ACC112 (cell line): ENCODE data around the gene TRIM69.
"Not testable (repeated sequence)": the region's sequence is repeated elsewhere in the genome, so short reads cannot be mapped to it uniquely, and the experiment has no call there.

Experiments
- H2AFZ ChIP-seq: fragments of 200-600 bp; sonication (generic); one replicate; pipeline ENCODE4 v1.6.0; 2017; ENCODE audit warnings: antibody characterized with exemption, low read length; ENCODE audit not compliant: unreplicated experiment
- H3K27ac ChIP-seq: fragments of 200-600 bp; sonication (generic); 2 replicates; pipeline ENCODE4 v1.5.1; 2014; ENCODE audit warnings: low read depth, mild to moderate bottlenecking, antibody characterized with exemption, low read length, moderate library complexity
- H3K27me3 ChIP-seq: fragments of 200-600 bp; sonication (generic); 2 replicates; pipeline ENCODE4 v1.6.1; 2014; ENCODE audit warnings: mild to moderate bottlenecking, antibody characterized with exemption, low read length, moderate library complexity, mixed read lengths; ENCODE audit not compliant: insufficient read depth
- H3K36me3 ChIP-seq: fragments of 200-600 bp; sonication (generic); 2 replicates; pipeline ENCODE4 v1.6.1; 2016; ENCODE audit warnings: mild to moderate bottlenecking, antibody characterized with exemption, low read length, moderate library complexity, mixed read lengths; ENCODE audit not compliant: insufficient read depth
- H3K4me1 ChIP-seq: fragments of 200-600 bp; sonication (generic); one replicate; pipeline ENCODE4 v1.6.1; 2016; ENCODE audit warnings: low read length, mixed read lengths; ENCODE audit not compliant: insufficient read depth, unreplicated experiment, control insufficient read depth
- H3K4me3 ChIP-seq: fragments of 200-600 bp; sonication (generic); 2 replicates; pipeline ENCODE4 v1.5.1; 2014; ENCODE audit warnings: mild to moderate bottlenecking, low read depth, low read length
- H3K79me2 ChIP-seq: fragments of 200-600 bp; sonication (generic); one replicate; pipeline ENCODE4 v1.6.0; 2016; ENCODE audit warnings: low read length; ENCODE audit not compliant: control insufficient read depth, unreplicated experiment, insufficient read depth

Gene TRIM69, protein sequence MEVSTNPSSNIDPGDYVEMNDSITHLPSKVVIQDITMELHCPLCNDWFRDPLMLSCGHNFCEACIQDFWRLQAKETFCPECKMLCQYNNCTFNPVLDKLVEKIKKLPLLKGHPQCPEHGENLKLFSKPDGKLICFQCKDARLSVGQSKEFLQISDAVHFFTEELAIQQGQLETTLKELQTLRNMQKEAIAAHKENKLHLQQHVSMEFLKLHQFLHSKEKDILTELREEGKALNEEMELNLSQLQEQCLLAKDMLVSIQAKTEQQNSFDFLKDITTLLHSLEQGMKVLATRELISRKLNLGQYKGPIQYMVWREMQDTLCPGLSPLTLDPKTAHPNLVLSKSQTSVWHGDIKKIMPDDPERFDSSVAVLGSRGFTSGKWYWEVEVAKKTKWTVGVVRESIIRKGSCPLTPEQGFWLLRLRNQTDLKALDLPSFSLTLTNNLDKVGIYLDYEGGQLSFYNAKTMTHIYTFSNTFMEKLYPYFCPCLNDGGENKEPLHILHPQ

DNA sequence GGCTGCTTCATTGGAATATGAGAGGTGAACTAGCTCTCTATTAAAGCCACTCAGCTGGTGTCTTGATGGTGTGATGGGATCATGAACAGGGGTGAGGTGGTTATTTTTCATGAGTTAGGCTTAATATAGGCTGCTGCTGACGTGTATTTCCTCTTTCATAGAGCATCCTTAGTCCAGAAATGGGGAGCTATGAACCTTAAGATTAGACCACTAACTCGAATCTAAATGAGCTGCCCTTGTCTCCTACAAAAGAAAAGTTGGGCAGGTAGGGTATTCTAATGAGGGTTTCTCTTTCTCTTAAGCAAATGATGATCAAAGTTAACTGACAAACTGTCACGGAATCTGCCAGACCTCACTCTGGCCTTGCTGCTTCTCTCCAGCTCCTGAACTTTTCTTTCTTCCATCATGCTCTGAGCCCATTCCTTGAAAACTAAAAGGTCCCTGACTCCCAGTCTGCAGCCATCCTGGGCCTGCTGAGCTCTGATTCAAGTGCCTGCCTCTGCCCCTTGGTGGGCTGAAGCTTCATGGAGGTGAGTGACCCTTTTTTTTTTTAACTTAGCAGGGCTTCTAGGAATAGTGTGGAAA lies at the start of gene TRIM69:
TSS of gene TRIM69 (plus strand) at position 348 of the 585 bp plus-strand sequence. CDS start at position 525, 177 bp downstream.
- peak within 1 kb of the TSS; percentile 45 for H3K27ac ChIP-seq

DNA sequence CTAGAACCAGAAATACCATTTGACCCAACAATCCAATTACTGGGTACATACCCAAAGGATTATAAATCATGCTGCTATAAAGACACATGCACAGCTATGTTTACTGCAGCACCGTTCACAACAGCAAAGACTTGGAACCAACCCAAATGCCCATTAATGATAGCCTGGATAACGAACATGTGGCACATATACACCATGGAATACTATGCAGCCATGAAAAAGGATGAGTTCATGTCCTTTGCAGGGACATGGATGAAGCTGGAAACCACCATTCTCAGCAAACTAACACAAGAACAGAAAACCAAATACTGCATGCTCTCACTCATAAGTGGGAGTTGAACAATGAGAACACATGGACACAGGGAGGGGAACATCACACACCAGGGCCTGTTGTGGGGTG lies 47.0 kb upstream of the TRIM69 start:
- H3K36me3 ChIP-seq, H3K79me2 ChIP-seq, H3K4me1 ChIP-seq, H3K4me3 ChIP-seq, H3K27me3 ChIP-seq, H2AFZ ChIP-seq, H3K27ac ChIP-seq: not testable (repeated sequence)

More for the DNA sequence above, at the start of gene TRIM69:
- Histone ChIP-seq H2AFZ (peak within 1 kb of the TSS; percentile 58), H3K4me1 (peaks cover 35% of the 10 kb centered on the region), H3K36me3 (peaks cover 11% of the 10 kb centered on the region), H3K4me3 (no peak within 1 kb of the TSS), H3K27me3 (no peaks in the 10 kb centered on the region), H3K79me2 (peaks cover 7% of the 10 kb centered on the region)

DNA sequence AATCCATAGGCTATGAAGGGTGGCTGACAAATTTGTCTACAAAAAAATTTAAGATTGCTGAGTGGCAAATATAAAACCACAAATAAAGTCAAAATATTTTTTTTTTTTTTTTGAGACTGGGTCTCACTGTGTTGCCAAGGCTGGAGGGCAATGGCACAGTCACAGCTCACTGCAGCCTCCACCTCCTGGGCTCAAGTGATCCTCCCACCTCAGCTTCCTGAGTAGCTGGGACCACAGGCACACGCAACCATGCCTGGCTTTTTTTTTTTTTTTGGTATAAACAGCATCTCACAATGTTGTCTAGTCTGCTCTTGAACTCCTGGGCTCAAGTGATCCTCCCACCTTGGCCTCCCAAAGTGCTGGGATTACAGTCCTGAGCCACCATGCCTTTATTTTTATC lies 46.1 kb upstream of the TRIM69 start:
- H3K79me2 ChIP-seq, H3K4me3 ChIP-seq, H3K36me3 ChIP-seq, H3K27me3 ChIP-seq, H3K27ac ChIP-seq, H2AFZ ChIP-seq, H3K4me1 ChIP-seq: not testable (repeated sequence)

DNA sequence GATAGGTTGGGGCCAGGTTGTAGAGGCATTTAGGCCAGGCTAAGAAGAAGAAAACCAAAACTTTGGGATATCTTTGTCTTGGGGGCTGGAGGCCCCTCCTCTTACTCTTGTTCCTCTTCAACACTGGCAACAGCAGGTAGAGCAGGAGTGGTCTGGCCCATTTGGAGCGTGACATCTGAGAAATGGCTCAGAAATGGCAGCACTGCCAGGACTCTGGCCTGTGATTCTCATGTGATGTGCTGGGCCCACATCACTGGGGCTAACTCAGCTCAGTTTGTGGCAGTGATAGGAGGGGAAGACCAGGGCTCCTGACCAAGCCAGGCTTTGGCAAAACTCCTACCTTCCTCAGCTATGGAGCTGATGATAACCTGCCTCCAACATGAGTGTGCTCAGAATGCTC lies 43.7 kb upstream of the TRIM69 start:
- Histone ChIP-seq H3K4me3 (no peak overlapping the region), H3K27ac (no peak overlapping the region), H3K27me3 (no peaks in the 10 kb centered on the region), H2AFZ (no peak overlapping the region), H3K36me3 (no peaks in the 10 kb centered on the region), H3K79me2 (no peaks in the 10 kb centered on the region), H3K4me1 (peaks cover 4% of the 10 kb centered on the region)

DNA sequence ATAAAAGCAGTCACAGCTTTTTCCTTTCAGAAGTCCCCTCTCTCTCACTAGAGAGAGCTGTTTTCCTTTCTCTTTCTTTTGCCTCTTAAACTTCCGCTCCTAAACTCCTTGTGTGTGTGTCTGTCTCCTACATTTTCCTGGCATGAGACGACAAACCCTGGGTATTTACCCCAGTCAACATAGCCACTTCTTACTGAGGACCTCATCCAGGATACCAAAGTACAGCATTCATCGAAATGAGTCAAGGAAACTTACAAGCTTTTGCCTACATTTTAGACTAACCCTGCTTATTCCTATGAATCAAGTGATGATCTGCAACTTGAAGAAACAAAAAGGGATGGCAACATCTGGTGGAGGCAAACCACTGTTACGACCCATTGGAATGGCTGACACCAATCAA lies 41.9 kb upstream of the TRIM69 start:
- Histone ChIP-seq H3K4me1 (peaks cover 4% of the 10 kb centered on the region), H3K27ac (no peak overlapping the region), H2AFZ (peak overlapping the region; percentile 38), H3K36me3 (no peaks in the 10 kb centered on the region), H3K27me3 (no peaks in the 10 kb centered on the region), H3K79me2 (no peaks in the 10 kb centered on the region), H3K4me3 (no peak overlapping the region)

DNA sequence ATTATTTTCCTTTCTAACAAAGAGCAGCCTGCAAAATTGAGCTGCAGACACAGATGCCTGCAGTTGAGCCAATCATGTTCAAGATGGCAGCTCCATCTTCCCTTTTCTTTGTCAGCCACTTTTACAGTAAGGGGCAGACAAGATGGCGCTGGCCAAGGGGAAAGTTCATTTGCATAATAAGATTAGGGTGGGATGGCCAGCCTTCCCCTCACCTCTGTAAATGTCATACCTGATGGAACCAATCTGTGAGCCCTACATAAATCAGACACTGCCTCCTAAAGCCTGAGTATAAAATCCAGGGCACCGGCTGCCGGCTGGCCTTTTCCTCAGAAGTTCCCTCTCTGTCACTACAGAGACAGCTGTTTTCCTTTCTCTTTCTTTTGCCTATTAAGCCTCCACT lies 41.0 kb upstream of the TRIM69 start:
- H3K27me3 ChIP-seq = no peaks in the 10 kb centered on the region
- peaks cover 4% of the 10 kb centered on the region for H3K4me1 ChIP-seq
- H3K36me3 ChIP-seq = no peaks in the 10 kb centered on the region
- H3K4me3 ChIP-seq = no peak overlapping the region
- H3K79me2 ChIP-seq = no peaks in the 10 kb centered on the region
- H3K27ac ChIP-seq = no peak overlapping the region
- H2AFZ ChIP-seq = no peak overlapping the region

DNA sequence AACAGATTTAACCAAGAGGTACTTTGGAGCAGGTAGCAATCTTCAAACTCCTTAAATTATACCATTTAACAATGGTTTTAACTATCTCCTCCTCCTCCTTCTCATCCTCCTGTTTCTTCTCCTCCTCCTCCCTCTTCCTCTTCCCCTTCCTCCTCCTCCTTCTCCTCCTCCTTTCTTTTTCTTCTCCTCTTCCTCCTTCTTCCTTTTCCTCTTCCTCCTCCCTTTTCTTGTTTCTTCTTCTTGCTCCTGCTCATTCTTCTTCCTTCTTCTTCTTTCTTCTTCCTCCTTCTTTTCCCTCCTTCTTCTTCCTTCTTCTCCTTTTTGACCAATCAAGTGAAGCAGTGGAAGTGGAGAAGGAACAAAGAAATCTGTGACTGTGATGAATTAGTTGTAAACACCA lies 39.3 kb upstream of the TRIM69 start:
- Histone ChIP-seq H3K4me1 (peaks cover 4% of the 10 kb centered on the region), H3K27me3 (no peaks in the 10 kb centered on the region), H3K79me2 (no peaks in the 10 kb centered on the region), H3K4me3 (no peak overlapping the region), H2AFZ (no peak overlapping the region), H3K27ac (no peak overlapping the region), H3K36me3 (no peaks in the 10 kb centered on the region)

DNA sequence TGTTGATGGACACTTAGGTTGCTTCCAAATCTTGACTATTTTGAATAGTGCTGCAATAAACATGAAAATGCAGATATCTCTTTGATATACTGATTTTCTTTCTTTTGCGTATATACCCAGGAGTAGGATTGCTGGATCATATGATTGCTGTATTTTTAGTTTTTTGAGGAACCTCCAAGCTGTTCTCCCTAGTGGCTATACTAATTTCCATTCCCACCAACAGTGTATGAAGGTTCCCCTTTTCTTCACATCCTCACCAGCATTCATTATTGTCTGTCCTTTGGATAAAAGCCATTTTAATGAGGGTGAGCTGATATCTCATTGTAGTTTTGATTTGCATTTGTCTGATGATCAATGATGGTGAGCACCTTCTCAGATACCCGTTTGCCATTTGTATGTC lies 37.7 kb upstream of the TRIM69 start:
- no peaks in the 10 kb centered on the region for H3K27me3 ChIP-seq
- no peaks in the 10 kb centered on the region for H3K79me2 ChIP-seq
- H3K4me3 ChIP-seq = no peak overlapping the region
- no peak overlapping the region for H3K27ac ChIP-seq
- no peak overlapping the region for H2AFZ ChIP-seq
- peaks cover 4% of the 10 kb centered on the region for H3K4me1 ChIP-seq
- H3K36me3 ChIP-seq = no peaks in the 10 kb centered on the region

DNA sequence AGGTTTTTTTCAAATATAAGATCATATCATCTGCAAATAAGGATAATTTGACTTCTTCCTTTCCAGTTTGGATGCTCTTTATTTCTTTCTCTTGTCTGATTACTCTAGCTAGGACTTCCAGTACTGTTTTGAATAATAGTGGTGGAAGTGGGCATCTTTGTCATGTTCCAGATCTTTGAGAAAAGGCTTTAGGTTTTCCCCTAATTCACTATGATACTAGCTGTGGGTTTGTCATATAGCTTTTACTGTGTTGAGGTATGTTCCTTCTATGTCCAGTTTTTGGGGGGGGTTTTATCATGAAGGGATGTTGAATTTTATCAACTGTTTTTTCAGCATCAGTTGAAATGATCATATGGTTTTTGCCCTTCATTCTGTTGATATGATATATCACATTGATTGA lies 35.7 kb upstream of the TRIM69 start:
- not testable (repeated sequence) for H3K4me1 ChIP-seq, H3K4me3 ChIP-seq, H3K27me3 ChIP-seq, H2AFZ ChIP-seq, H3K27ac ChIP-seq, H3K36me3 ChIP-seq, H3K79me2 ChIP-seq

DNA sequence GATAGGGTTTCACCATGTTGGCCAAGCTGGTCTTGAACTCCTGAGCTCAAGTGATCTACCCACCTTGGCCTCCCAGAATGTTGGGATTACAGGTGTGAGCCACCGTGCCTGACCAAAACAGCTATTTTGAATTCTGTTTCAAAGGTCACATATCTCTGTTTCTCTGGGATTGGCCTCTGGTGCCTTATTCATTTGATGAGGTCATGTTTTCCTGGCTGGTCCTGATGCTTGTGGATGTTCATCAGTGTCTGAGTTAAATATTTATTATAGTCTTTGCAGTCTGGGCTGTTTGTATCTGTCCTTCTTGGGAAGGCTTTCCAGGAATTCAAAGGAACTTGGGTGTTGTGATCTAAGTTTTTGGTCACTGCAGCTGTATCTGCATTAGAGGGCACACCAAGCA lies 30.3 kb upstream of the TRIM69 start:
- Histone ChIP-seq H2AFZ (no peak overlapping the region), H3K36me3 (peaks cover 15% of the 10 kb centered on the region; the same call in 1 of the 2 replicates), H3K4me3 (no peak overlapping the region), H3K79me2 (peaks cover 13% of the 10 kb centered on the region), H3K4me1 (no peaks in the 10 kb centered on the region), H3K27ac (no peak overlapping the region), H3K27me3 (no peaks in the 10 kb centered on the region)

DNA sequence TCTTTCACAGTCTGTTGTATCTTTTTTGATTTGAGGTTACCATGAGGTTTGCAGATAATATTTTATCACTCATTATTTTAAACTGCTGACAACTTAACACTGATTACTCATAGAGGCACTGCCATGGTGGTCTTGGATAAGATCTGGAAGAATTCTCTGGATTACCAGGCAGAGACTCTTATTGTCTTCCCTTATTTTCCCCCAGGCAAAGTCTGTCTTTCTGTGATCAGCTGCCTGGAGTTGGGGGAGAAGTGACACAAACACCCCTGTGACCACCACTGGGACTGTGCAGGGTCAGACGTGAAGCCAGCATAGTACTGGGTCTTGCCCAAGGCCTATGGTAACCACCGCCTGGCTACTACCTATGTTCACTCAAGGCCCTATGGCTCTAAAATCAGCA lies 29.9 kb upstream of the TRIM69 start:
- H3K4me3 ChIP-seq = no peak overlapping the region
- H3K27ac ChIP-seq = no peak overlapping the region
- H2AFZ ChIP-seq = no peak overlapping the region
- H3K36me3 ChIP-seq = peaks cover 15% of the 10 kb centered on the region; the same call in 1 of the 2 replicates
- H3K4me1 ChIP-seq = no peaks in the 10 kb centered on the region
- H3K79me2 ChIP-seq = peaks cover 15% of the 10 kb centered on the region
- H3K27me3 ChIP-seq = no peaks in the 10 kb centered on the region
